Epithelial cell of umbilical artery (primary cell): ENCODE results near the gene NELFCD. TPM values are rescaled to one million over a fixed set of nuclear protein-coding genes. Genes with fewer than 3 reads are reported as not detected.

Experiments used
- total RNA-seq: library from RNA; depleted of rRNA; stranded (reverse); fragments of >200 nt; gene quantifications from 2 replicates; pipeline ENCODE4 v1.2.3, GENCODE V29; 2014

The NELFCD gene, protein sequence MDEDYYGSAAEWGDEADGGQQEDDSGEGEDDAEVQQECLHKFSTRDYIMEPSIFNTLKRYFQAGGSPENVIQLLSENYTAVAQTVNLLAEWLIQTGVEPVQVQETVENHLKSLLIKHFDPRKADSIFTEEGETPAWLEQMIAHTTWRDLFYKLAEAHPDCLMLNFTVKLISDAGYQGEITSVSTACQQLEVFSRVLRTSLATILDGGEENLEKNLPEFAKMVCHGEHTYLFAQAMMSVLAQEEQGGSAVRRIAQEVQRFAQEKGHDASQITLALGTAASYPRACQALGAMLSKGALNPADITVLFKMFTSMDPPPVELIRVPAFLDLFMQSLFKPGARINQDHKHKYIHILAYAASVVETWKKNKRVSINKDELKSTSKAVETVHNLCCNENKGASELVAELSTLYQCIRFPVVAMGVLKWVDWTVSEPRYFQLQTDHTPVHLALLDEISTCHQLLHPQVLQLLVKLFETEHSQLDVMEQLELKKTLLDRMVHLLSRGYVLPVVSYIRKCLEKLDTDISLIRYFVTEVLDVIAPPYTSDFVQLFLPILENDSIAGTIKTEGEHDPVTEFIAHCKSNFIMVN
- 56.2 and 63.2 TPM in 2 replicates for total RNA-seq

DNA sequence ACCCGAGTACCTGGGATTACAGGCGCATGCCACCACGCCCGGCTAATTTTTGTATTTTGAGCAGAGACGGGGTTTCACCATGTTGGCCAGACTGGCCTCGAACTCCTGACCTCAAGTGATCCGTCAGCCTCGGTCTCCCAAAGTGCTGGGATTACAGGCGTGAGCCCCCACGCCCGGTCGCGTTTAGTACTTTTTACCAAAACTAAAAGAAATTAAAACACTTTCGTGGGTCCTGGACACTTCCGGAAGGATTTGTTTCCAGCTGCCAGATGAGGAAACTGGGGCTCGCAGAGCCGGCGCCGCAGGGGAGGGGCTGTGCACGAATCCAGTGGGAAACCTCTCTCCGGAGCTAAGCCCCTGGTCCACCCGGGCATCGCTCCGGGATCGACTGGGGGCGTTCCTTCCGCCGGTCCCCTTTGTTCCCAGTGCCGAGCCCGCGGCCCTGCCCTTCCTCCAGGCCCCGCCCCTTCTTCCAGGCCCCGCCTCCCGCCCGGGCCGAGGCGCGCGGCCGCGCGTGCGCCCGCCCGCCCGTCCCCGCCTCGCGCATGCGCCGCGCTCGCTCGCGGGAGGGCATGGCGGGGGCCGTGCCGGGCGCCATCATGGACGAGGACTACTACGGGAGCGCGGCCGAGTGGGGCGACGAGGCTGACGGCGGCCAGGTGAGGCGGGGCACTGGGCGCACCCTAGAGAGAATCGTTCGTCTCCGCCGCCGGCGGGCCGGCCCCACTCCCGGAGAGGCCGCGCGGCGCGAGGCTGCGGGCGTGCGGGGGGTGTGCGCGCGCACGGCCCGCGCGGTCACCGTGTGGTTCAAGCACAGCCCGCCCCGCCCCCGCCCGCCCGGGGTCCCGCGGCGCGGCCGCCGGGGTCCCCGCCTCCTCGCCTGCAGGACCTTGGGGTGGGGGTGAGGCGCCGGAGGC, at the start of gene NELFCD:
TSS of gene NELFCD (plus strand) at position 546 of the 917 bp plus-strand sequence. CDS start at position 600, 54 bp downstream.

DNA sequence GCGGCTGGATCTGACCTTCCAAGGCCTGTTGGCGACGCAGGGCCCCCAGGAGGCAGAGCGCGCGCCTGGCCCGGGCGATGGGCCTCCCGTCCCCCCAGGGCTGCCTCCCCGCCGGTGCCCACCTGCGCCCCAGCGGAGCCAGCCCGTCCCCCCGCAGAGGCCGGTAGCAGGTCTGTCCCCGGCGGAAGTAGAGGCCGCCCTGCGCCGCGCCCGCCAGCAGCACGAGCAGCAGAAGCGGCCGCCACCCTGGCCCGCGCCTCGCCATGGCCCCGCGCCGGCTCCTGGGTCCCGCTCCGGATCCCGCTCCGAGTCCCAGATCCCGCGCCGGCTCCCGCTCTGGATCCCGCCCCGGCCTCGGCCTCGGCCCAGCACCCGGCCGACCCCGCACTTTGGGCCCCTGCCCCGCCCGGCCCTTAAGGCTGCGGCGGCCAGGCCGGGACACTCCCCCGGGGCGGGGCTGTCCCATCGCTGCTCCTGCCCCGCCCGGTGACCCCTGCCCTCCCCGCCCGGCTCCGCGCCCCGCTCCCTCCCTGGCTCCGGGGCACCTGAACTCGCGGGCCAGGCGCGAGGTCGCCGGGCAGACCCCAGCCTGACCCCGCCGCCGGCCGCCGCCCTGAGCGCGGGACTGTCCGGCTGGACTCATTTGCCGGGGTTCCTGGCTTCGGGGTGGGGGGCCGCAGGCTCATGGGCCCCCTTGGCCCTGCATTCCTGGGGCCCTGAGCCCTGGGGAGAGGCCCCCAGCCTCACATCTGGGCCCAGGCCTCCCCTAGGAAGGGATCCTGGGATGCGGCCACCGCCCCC, 26.0 kb downstream of the NELFCD start, which contains the start of gene CTSZ:
TSS of gene CTSZ (minus strand) at position 391 of the 801 bp plus-strand sequence. CDS start at position 265, 126 bp downstream.

DNA sequence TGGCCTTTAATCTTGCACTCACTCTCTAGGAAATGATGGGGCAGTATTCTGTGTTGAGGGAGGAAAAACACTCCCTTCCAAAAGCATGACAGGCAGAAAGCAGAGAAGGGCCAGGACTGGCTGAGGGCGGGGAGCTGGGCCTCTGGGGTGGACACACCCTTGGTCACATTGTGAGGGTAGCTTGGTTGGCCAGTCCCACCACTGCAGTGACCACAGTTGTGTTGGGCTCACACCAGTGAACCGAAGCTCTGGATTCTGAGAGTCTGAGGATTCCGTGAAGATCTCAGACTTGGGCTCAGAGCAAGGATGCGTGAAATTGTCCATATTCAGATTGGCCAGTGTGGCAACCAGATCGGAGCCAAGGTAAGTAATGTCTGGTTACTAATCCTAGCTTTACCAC, 38.2 kb downstream of the NELFCD start, which contains the start of gene TUBB1:
TSS of gene TUBB1 (plus strand) at position 213 of the 400 bp plus-strand sequence. CDS start at position 307, 94 bp downstream.

DNA sequence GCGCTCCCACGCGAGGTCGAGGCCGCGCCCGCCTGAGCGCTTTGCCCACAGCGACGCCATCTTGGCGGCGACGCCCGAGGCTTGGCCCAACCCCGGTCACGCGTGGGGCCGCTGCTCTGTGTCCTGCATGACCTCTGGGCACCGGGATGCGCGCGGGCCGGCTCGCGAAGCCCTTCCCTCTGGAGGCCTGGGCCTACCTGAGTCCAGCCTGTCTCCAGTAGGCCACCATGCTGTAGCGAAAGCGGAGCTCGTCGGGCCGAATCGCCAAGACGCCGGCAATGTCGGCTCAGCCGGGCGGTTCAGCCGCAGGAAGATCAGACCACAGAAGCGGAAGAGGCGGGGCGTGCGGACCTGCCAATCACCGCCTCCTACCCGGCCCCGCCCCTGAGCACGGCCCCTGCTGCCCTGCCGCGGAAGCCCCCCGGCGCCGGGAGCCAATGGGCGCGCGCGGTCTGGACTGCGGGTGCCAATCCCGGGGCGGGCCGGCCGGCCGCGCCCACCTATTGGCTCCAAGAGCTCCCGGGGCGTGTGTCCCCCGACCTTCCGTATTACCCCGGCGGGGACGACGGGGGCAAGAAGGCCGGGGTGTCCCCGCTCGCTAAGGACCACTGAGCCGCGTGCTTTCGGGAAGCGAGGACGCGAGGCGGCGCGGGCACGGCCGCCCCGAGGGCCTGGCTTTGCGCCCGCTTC, 51.1 kb downstream of the NELFCD start, which contains the start of gene ATP5F1E:
TSS of gene ATP5F1E (minus strand) at position 313 of the 690 bp plus-strand sequence. CDS start at position 229, 84 bp downstream.

DNA sequence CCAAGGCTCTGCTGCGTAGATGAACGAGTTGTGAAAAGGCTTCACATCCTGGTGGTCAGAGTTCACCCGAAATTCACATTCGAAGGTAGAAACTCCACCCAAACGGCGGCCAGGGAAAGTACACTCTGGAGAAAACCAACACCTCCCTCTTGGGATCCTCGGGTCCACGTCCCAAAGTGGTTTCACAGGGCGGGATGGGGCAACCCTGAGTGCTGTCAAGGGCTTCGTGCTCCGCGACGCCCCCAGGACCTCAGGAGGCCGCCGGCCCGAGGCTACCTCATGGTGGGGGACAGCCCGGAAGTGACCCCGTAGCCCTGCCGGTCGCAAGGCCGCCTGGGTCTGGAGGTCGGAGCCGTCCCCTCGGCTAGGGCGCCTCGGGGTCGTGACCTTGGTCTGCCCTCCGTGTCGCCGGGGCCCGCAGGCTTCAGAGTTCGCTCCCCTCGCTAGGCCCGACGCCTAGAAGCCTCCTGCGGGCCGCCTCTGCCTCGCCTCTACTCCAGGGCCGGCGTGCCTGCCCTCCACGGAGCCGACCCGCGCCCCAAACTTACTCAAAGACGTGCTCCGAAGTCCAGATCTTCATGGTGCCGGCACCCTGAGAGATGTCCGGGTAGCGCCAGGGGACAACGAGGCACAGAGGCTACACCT, 61.2 kb downstream of the NELFCD start, which contains the start of gene PRELID3B:
TSS of gene PRELID3B (minus strand) at position 636 of the 645 bp plus-strand sequence. CDS start at position 580, 56 bp downstream.

Other genes starting within 250 kb of the NELFCD start
- under 0.01 and 0.15 TPM in 2 replicates for gene GNAS-AS1, start 130.4 kb upstream of the NELFCD start, total RNA-seq
- gene GNAS, start 128.5 kb upstream of the NELFCD start, total RNA-seq, result 269 and 362 TPM in 2 replicates
- 227 and 281 TPM in 2 replicates for gene CTSZ, start 26.0 kb downstream of the NELFCD start, total RNA-seq
- not detected in 2 replicates for gene TUBB1, start 38.2 kb downstream of the NELFCD start, total RNA-seq
- 20.4 and 36.1 TPM in 2 replicates for gene ATP5F1E, start 51.1 kb downstream of the NELFCD start, total RNA-seq
- gene PRELID3B, start 61.5 kb downstream of the NELFCD start, total RNA-seq, result 78.6 and 86.3 TPM in 2 replicates
- not detected in 2 replicates for gene ZNF831, start 182.6 kb downstream of the NELFCD start, total RNA-seq